ENCODE measurements around the gene IGFN1. TPM values are rescaled to one million over a fixed set of nuclear protein-coding genes. Genes with fewer than 3 reads are reported as not detected.

IGFN1 gene
- not detected for total RNA-seq
- long read RNA-seq: 0 reads

- ATAC-seq (ENCODE audit: poor library complexity): no peak
- intact Hi-C loops (cut with DNase I): no loop called here
- no peak for DNase-seq
These were observed at the start of gene IGFN1 for GRCh38 chr1:201190624-201191051. TSS of gene IGFN1 (plus strand) at chr1:201190824. CDS start at chr1:201193294, 2,470 bp downstream.

DNA sequence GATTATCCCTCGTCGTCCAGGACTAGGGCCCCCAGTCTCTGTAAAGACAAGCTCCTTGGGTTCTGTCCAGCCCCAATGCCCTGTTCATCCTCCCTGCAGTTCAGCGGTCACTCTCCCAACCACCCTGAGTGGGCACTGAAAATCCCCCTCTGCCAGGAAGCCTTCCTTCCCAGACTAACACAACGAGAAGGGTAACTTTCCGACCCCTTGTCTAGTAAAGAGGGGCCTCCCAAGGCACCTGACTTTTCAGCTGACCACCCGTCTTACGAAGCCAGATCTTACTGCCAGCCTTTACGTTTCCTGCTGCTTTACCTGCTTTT lies 49.7 kb upstream of the IGFN1 start:
- DNase-seq: no peak
- intact Hi-C loops (cut with DNase I): no loop called here
- ATAC-seq (ENCODE audit: poor library complexity): no peak

- DNase-seq (no peak), ATAC-seq (ENCODE audit: poor library complexity) (no peak)
- intact Hi-C loops (cut with DNase I): no loop called here
These were observed 49.2 kb upstream of the IGFN1 start for GRCh38 chr1:201141418-201141817.

- intact Hi-C loops (cut with DNase I): no loop called here
- DNase-seq (peak; percentile 83), ATAC-seq (ENCODE audit: poor library complexity) (peak; percentile 70)
These were observed 48.4 kb upstream of the IGFN1 start for GRCh38 chr1:201142011-201142848.

DNA sequence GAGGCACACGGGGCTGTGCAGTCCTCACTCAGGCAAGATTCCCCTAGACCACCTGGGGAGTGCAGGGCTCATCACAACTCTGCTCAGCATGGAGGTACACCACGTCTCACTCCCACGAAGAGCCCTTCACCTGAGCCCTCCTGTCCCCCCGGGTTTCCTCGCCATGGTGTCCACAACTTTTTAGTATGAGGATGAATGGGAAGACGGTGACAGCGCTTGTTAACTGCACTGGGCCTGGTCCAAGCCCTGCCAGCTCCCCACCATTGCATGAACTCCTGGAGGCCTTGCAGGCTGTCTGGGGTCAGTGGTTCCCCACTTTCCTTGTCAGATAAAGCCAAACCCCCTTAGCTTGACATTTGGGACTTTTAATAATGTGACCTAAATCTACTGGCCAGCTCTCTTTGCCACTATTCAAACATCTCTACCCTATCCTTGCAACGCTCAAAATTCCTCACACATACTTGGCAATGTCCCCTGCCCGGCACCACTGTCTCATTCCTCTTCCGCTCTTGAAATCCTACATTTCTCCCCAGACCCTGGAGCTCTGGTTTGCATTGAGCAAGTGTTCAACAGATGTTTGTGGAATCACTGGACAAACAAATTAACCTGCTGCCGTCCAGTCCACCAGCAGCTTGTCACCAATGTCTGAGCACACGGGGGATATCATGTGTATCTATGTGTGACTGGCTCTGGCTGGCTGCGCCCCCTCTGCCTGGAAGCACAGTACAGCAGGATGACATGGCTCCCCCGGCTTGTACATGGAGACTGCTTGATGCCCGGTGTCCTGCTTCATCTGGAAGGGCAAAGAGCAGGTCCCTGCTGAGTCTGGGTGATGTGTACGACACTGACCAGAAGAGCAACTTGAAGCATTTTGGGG lies 47.5 kb upstream of the IGFN1 start:
- intact Hi-C loops (cut with DNase I): no loop called here
- DNase-seq (no peak), ATAC-seq (ENCODE audit: poor library complexity) (no peak)

DNA sequence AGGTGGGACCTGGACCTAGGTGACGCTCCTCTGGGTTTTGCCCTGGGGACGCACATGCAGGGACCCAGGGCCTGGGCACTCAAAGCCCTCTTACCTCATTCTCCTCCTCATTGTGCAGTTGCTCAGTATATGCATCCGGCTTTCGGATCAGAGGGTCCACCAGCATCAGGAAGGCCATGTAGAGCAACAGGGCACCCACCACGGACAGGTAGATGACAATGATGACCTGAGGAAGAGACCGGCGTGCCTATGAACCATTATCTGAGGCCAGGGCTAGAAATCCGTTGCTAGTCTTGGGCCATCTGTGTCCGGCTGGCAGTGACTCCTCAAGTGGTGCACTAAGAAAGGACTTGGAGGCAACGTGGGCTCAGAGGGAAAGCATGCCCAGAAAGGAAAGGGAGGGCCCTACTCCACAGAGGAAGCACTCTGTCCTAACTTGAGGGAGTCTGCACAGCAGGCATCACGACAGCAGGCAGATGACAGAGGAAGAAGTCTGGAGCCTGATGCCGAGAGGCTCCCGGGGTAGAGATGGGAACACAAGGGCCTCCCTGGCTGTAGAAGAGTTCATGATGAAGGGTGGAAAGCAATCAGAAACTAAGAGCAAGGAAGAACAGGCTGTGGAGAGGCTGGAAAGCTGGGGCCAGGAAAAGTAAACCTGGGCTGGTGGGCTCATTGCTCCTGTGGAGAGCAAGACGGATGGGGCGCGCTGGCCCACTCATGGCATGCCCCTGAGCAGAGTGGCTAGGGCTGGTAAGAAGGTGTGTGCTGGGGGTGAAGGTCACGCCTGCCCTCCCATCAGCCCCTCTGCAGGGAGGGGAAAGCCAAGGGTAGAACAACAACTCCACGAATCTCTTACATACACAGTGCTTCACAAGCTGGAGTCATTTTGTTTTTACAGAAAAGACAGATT lies 46.6 kb upstream of the IGFN1 start:
- DNase-seq (no peak), ATAC-seq (ENCODE audit: poor library complexity) (no peak)
- intact Hi-C loops (cut with DNase I): no loop called here

DNA sequence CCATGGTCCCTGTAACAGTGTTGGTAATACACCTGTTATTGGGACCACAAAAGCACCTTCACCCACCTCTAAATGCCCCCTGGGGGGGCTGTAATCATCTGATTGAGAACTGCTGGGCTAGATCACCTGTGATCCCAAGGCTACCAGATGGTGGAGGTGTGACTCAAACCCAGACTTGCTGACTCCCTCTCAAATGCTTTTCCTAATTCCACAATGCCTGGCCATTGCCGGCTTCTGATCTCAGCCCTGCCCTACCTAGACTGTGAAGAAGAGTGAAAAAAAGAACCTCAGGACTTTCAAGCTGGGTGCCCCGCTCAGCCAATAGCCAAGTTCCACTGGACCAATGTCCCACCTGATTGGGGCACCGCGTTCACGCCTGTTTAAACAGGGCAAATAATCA lies 45.9 kb upstream of the IGFN1 start:
- intact Hi-C loops (cut with DNase I): no loop called here
- DNase-seq (no peak), ATAC-seq (ENCODE audit: poor library complexity) (no peak)

DNA sequence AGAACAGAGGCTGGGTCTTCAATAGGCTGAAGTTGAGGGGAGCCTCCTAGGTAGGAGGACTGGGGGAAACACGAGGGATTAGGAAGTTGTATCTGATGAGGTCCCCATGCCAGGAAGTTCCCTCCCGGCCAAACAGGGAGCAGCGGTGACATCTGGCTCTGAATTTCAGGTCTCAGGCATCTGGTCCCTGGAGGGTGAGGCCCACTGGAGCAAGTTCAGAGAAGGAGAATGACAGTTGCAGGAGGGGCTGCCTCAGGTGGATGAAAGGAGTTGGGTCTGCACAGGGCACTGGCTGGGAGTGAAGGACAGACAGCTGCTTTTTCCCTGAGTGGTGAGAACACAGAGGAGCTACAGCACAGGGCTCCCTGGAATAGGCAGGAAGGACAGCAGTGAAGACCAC lies 45.5 kb upstream of the IGFN1 start:
- no peak for ATAC-seq (ENCODE audit: poor library complexity)
- no peak for DNase-seq
- intact Hi-C loops (cut with DNase I): no loop called here

DNA sequence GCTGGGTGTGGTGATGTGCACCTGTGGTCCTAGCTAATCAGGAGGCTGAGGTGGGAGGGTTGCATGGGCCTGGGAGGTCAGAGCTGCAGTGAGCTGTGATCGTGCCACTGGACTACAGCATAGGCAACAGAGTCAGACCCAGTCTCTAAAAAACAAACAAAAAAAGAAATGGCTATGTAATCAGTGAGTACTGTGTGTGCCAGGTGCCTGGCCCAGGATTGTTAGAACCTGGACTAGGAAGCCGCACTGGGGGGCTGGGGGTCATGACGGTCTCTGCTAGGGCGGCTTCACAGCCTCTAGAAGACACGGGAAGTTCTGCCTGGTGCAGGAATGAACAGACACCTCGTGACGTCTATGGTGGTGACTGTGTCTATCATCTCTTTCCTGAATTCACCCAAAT lies 44.8 kb upstream of the IGFN1 start:
- intact Hi-C loops (cut with DNase I): no loop called here

GRCh38 chr1:201146626-201147390 lies 43.8 kb upstream of the IGFN1 start:
- DNase-seq (no peak), ATAC-seq (ENCODE audit: poor library complexity) (no peak)
- intact Hi-C loops (cut with DNase I): no loop called here

More for the DNA sequence above, 44.8 kb upstream of the IGFN1 start:
- DNase-seq (no peak), ATAC-seq (ENCODE audit: poor library complexity) (no peak)

GRCh38 chr1:201147396-201148015 lies 43.1 kb upstream of the IGFN1 start:
- intact Hi-C loops (cut with DNase I): no loop called here
- DNase-seq: no peak
- no peak for ATAC-seq (ENCODE audit: poor library complexity)

GRCh38 chr1:201149400-201149799 lies 41.2 kb upstream of the IGFN1 start:
- intact Hi-C loops (cut with DNase I): no loop called here
- no peak for DNase-seq
- no peak for ATAC-seq (ENCODE audit: poor library complexity)

- no peak for DNase-seq
- peak; percentile 84 for ATAC-seq (ENCODE audit: poor library complexity)
- intact Hi-C loops (cut with DNase I): no loop called here
These were observed 36.9 kb upstream of the IGFN1 start for GRCh38 chr1:201153474-201154388.

- intact Hi-C loops (cut with DNase I): no loop called here
- DNase-seq: peak; percentile 98
- ATAC-seq (ENCODE audit: poor library complexity): peak; percentile 99
These were observed 36.0 kb upstream of the IGFN1 start, which contains the start of gene TMEM9 for GRCh38 chr1:201154389-201155165. TSS of gene TMEM9 (minus strand) at chr1:201154474. CDS start at chr1:201153923, 551 bp downstream.

- DNase-seq (no peak), ATAC-seq (ENCODE audit: poor library complexity) (no peak)
- intact Hi-C loops (cut with DNase I): no loop called here
These were observed 35.3 kb upstream of the IGFN1 start for GRCh38 chr1:201155354-201155753.

DNA sequence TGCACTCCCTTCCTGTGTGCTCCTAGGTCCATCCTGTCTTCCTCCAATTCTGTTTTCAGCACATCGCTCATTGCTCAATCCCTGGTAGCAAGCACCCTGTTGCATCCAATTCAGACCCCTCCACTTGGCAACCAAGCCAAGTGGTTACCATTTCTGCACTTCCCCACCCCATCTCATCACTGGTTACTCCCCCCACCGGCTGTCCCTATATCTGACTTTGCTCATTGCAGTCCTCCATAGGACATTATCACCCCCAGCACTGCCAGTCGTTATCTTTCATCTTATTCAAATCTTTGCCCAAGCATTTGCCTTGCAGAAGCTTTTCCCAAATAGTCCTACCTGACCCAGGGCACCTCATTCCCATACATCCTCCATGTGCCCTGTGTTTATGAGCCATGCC lies 34.3 kb upstream of the IGFN1 start:
- intact Hi-C loops (cut with DNase I): no loop called here
- DNase-seq (no peak), ATAC-seq (ENCODE audit: poor library complexity) (no peak)

Data from Right ventricle myocardium superior (tissue), 1 donor.